HFF-Myc (cell line): ENCODE data around the gene TECPR1.

Experiments used
- DNase-seq: peaks from one replicate; pipeline ENCODE4 v3.0.0-alpha.2; 2011; ENCODE audit warnings: low read depth; ENCODE audit errors: extremely low read depth
- H3K4me3 ChIP-seq: replicated peaks from 2 replicates; pipeline ENCODE4 v1.5.1; 2011; ENCODE audit warnings: low read depth, mild to moderate bottlenecking, control low read depth, low read length
- TF ChIP-seq, protein P1 (sequence below): IDR thresholded peaks from 2 replicates; pipeline ENCODE4 v1.5.1; 2012; ENCODE audit warnings: mild to moderate bottlenecking, low read depth, low read length, control low read depth; ENCODE audit errors: missing control alignments

Gene TECPR1

DNA sequence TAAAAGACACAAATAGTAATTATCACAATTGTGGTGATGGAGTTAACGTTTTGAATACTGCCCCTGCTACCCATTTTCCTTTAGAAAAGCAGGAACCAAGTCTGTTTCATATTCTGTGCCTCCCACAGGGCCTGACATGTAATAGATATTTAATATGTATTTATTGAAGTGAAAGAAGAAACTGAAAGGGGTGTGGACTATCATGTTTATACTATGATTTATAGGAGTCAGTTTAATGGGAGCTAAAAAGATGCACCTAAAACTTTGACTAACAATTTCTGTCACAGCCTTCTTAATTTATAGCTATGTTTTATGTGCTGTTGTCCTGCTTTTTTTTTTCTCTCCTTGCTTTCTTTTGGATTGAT is 64.9 kb downstream of the TECPR1 start:
- H3K4me3 ChIP-seq, result no peak overlapping the region
- TF ChIP-seq, protein P1, sequence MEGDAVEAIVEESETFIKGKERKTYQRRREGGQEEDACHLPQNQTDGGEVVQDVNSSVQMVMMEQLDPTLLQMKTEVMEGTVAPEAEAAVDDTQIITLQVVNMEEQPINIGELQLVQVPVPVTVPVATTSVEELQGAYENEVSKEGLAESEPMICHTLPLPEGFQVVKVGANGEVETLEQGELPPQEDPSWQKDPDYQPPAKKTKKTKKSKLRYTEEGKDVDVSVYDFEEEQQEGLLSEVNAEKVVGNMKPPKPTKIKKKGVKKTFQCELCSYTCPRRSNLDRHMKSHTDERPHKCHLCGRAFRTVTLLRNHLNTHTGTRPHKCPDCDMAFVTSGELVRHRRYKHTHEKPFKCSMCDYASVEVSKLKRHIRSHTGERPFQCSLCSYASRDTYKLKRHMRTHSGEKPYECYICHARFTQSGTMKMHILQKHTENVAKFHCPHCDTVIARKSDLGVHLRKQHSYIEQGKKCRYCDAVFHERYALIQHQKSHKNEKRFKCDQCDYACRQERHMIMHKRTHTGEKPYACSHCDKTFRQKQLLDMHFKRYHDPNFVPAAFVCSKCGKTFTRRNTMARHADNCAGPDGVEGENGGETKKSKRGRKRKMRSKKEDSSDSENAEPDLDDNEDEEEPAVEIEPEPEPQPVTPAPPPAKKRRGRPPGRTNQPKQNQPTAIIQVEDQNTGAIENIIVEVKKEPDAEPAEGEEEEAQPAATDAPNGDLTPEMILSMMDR, result no peak
- no peak for DNase-seq

DNA sequence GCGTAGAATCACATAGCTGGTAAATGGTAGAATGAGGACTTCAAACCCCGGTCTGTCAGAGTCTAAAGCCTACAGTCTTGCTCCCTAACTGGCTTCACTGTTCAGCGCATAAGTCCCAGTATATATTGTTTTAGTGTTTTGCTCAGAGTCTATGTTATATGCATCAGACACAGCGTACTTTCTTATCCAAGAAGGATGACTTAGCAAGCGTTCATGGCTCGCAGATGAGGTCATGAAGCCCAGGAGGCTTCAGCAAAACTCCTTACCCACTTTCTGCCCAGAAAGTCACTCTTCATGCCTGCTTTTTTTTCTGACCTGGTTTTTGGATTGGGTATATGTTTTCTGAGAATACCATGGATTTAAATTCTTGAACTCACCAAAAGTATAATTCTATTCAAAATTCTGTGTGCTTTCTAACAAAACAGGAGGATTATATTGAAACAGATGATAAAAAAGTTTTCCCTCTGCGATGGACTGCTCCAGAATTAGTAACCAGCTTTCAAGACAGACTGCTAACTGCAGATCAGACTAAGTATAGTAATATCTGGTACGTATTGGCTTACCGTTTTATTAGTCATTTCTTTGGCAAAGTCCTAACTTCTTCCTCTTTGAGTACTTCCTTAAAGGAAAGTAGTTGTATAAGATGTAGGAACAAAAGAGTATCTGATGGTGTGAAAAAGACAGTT is 65.4 kb downstream of the TECPR1 start:
- no peak for DNase-seq
- TF ChIP-seq, protein P1, result no peak

DNA sequence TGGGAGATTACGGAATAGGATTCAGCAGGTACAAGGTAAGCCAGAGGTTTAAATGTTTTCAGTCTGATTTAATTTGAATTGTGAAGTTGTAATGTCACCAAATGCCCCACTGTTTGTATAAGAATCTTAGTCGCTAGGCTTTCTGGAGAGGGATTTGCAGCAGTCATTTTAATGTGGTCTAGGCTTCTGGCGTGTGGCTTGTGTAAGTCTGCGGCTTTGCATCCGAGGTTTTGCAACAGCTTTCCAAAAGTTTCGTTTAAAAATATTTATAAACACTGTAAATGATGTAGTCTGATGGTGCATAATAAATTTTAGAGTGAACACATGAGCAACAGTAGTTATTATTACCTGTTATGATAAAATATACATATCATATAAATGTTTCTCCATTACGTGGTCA is 66.9 kb downstream of the TECPR1 start:
- TF ChIP-seq, protein P1, result no peak
- no peak for DNase-seq
- H3K4me3 ChIP-seq, result no peak overlapping the region

More for the DNA sequence above, 65.4 kb downstream of the TECPR1 start:
- no peak overlapping the region for H3K4me3 ChIP-seq

DNA sequence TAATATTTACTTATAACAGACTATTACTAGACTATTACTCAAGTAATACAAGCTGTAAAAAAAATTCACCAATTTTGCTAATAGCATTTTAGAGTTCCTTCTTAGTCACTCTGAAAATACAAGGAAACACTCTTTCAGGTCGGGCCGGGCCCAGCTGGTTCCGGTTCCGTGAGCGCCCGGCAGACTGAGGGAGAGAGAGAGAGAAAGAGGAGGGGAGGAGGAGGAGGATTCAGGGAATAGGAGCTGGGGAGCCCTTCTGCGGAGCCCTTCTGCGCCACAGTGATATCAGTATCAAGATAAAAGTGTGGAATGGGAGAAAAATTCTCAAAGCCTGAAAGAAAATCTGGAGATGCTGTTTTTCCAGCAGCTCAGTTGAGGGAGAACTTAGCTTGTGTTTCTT is 71.3 kb downstream of the TECPR1 start:
- TF ChIP-seq, protein P1, result no peak
- DNase-seq, result no peak
- H3K4me3 ChIP-seq, result no peak overlapping the region

DNA sequence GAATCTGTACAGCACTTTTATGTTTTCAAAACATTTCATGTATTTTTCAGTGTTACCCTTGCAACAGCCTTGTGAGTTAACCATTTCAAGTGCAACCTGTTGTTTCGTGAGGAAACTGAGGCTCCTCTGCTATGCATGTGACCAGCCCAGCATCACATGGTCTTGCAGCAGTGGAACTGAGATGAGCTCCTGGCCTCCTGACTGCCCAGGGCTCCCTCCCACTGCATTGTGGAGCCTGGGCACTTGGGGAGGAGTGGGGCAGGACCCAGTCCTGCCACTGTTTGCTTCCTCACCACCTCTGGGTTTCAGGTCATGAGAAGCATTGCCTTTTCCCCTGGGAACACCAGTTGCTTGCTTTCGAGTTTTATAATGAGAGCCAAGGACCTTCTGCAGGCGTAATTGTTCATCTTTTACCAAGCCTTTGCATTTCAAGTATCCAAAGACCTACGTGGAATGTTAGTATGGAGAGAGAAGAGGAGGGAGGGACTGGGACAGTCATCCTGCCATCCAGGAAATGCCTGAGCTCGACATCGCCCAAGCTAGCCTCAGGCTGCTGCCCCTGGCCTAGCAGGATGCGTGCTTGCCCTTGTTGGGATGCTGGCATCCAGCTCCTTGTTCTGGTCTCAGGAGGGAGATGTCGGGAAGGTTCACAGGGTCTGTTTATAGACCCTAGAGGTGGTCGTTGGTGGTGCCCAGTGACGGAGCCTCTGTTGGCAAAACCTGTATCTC is 73.1 kb downstream of the TECPR1 start:
- no peak for DNase-seq
- TF ChIP-seq, protein P1, result no peak
- no peak overlapping the region for H3K4me3 ChIP-seq

DNA sequence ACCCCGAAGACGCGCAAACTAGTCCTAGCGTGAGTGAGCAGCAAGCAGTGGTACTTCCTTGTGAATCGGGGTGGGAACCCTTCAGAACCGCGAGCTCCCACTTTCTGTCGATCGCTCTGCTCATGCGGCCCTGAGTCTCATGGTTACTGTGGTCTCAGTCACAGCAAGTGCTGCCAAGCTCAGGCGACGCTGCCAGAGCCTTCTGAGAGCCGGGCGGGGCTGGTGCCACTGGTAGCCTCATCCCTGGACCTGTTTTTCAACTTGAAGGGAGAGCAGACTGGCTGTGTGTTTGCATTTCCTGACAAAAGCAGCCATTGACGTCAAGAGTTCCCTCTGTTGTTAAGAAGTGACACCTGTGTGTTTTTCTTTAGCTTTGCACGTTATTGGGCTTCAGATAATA is 73.7 kb downstream of the TECPR1 start:
- no peak overlapping the region for H3K4me3 ChIP-seq
- no peak for DNase-seq
- TF ChIP-seq, protein P1, result no peak

DNA sequence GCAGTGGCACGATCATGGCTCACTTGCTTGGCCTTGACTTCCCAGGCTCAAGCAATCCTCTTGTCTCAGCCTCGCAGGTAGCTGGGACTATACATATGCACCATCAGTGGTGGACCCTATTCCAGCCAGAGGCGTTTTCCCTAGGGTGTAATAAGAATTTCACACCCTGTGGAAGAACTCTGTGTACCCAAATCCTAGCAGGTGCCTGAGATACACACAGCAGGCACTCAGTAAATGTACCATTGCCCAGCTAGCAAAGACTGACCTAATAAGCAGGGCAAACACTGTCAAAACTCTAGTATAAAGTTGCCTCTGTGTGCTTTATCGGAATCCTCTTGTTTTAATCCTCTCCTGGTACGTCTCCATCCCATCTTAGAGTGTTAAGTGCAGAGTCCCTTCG is 74.5 kb downstream of the TECPR1 start:
- no peak overlapping the region for H3K4me3 ChIP-seq
- no peak for DNase-seq
- TF ChIP-seq, protein P1, result no peak
